AG10803 (cell line): ENCODE data around the gene LMOD3.

ENCODE experiments used
- DNase-seq: peaks from one replicate; pipeline ENCODE4 v3.0.0; 2010; ENCODE audit warnings: low read depth
- H3K4me3 ChIP-seq: 2 replicates; pipeline ENCODE4 v1.5.1; 2011; ENCODE audit warnings: mild to moderate bottlenecking, low read length, control low read depth
- CTCF ChIP-seq: conservative IDR thresholded peaks from 2 replicates; pipeline ENCODE4 v1.5.1; 2011; ENCODE audit warnings: mild to moderate bottlenecking, low read length, control low read depth, inconsistent platforms

The LMOD3 gene

DNA sequence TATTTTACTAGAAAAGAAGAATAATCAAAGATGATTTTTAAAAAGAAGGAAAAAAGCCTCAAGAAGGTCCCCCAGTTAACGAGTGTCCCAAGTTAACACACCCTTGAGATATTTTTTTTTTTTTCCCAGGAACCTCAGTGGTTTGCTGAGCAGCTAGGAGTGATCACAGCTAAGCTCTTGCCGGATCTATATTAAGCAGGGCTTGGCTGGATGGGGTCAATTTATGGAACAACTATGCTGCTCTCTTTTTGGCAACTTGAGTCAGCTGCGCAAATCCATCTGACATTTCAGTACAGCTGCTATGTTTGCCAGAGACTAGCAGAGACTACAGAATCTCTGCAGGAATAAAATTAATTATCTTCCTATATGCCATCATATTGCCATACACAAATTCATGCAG lies at the start of gene LMOD3:
LMOD3 (minus strand) TSS at position 193 of the 400 bp plus-strand sequence. CDS start 209 bp downstream, outside the sequence.
- no peak within 1 kb of the TSS for H3K4me3 ChIP-seq
- TF ChIP-seq CTCF, result no peak
- DNase-seq, result no peak

GRCh38 chr3:69172058-69172457 lies 49.7 kb upstream of the LMOD3 start:
- H3K4me3 ChIP-seq, result no peak overlapping the region
- no peak for TF ChIP-seq CTCF
- no peak for DNase-seq

DNA sequence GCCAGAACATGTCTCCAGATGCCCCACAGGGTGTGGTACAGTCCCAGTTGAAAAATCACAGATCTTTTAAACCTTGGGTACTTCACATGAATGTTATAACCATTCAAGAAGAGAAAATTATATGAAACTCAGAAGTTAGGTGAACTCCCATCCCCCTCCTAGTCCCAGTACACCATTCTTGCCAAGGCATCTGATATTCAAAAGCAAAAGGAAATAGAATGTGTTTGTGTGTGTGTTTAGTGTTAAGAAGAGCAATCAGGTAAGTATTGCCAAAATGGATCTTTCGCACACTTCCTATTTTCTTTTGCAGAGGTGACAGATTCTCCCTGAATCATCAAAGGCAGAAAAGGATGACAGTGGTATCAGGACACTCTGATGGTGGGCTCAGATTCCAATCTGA lies 44.1 kb upstream of the LMOD3 start:
- no peak overlapping the region for H3K4me3 ChIP-seq
- DNase-seq, result no peak
- TF ChIP-seq CTCF, result no peak

GRCh38 chr3:69165744-69166143 lies 43.3 kb upstream of the LMOD3 start:
- no peak for DNase-seq
- no peak for TF ChIP-seq CTCF
- no peak overlapping the region for H3K4me3 ChIP-seq

DNA sequence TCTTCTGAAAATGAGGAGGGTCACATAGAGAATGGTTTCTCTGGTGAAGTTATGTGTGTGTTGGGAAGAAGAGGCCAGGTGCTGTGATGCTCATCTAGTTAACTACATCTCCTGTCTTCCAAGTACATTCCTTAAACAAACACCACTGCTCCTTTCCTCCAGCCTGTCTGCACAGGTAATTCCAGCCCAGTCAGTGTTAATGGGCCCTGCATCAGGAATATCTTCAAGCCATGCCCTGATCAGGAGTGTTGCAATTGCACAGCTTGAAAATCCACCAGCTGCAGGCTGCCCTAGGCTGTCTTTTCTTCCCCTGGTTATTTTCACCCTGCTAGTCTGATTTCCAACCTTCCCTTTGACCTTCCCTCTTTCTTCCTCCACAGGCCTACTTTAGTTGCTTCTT lies 41.9 kb upstream of the LMOD3 start:
- DNase-seq, result no peak
- H3K4me3 ChIP-seq, result no peak overlapping the region
- TF ChIP-seq CTCF, result no peak

GRCh38 chr3:69162308-69162980 lies 40.0 kb upstream of the LMOD3 start:
- no peak for DNase-seq
- TF ChIP-seq CTCF, result no peak
- no peak overlapping the region for H3K4me3 ChIP-seq

DNA sequence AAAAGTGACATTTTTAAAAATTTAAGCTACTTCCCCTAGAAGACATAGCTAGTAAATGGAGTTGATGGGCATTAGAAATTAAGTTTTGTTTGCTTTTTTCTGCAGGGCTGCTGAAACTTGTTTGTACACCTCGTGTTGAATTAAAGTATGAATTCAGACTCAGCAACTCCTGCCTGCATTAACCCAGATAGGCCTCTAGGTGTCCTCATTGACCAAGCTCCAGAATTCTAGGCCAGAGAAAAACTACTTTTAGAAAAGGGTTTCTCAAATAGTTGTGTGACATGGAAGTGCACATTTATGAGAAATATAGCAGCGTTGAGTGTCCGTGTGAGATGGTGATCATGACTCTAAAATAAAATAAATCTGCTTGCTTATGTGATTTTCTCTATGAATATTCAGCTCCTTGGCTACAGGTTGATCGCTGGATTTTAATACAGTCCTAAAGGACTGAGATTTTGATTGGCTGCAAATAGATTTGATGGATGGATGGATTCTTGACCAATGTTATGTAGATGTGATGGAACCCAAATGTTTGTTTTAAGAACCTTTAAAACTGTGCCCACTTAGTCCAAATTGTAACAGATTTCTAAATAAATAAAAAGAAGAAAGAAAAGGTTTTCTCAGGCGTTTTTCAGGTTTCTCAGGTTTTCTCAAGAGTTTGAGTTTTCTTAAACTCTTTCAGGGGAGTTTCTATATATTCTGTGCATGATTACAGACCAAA lies 39.4 kb upstream of the LMOD3 start:
- peak; percentile 43 for DNase-seq
- H3K4me3 ChIP-seq, result no peak overlapping the region
- TF ChIP-seq CTCF, result peak; percentile 98
